Fibroblast of lung (primary cell): ENCODE measurements around the gene TMEM139. TPM values are rescaled to one million over a fixed set of nuclear protein-coding genes. Genes with fewer than 3 reads are reported as not detected.

Experiments
- DNase-seq, 2 donors: peaks; one replicate each; pipeline versions ENCODE4 v3.0.0 to v3.0.0-alpha.2; 2010; ENCODE audit warnings: low read depth in 2 of 2
- H2AFZ ChIP-seq: 2 replicates; pipeline ENCODE4 v1.5.1; 2012; ENCODE audit warnings: low read length, control low read depth, inconsistent platforms
- H3K27ac ChIP-seq: 2 replicates; pipeline ENCODE4 v1.5.1; 2011; ENCODE audit warnings: low read length, control low read depth; ENCODE audit not compliant: insufficient read depth
- H3K27me3 ChIP-seq: 2 replicates; pipeline ENCODE4 v1.5.1; 2011; ENCODE audit warnings: mild to moderate bottlenecking, low read length; ENCODE audit not compliant: control insufficient read depth, insufficient read depth
- H3K36me3 ChIP-seq: 2 replicates; pipeline ENCODE4 v1.5.1; 2011; ENCODE audit warnings: low read length; ENCODE audit not compliant: control insufficient read depth, insufficient read depth
- H3K4me1 ChIP-seq: 2 replicates; pipeline ENCODE4 v1.5.1; 2011; ENCODE audit warnings: low read length; ENCODE audit not compliant: control insufficient read depth, insufficient read depth; ENCODE audit errors: extremely low read depth
- H3K4me2 ChIP-seq: 2 replicates; pipeline ENCODE4 v1.5.1; 2011; ENCODE audit warnings: low read length, control low read depth; ENCODE audit not compliant: insufficient read depth; ENCODE audit errors: extremely low read depth
- H3K4me3 ChIP-seq, 4 experiments: fragments of 200-600 bp in 1 of 4; sonication (generic) in 1 of 4; replicated peaks in 1 of 4; 2 replicates each; pipeline ENCODE4 v1.5.1; 2011 to 2016; ENCODE audit warnings: low read length in 4 of 4, low read depth in 3 of 4, mild to moderate bottlenecking in 3 of 4, control low read depth in 2 of 4, inconsistent platforms in 1 of 4, mixed read lengths in 1 of 4; ENCODE audit not compliant: insufficient read depth in 1 of 4; ENCODE audit errors: control extremely low read depth in 1 of 4
- H3K79me2 ChIP-seq: 2 replicates; pipeline ENCODE4 v1.5.1; 2012; ENCODE audit warnings: mild to moderate bottlenecking, low read length, inconsistent platforms; ENCODE audit not compliant: control insufficient read depth, insufficient read depth
- H3K9ac ChIP-seq: 2 replicates; pipeline ENCODE4 v1.5.1; 2011; ENCODE audit warnings: mild to moderate bottlenecking, low read length, control low read depth; ENCODE audit not compliant: insufficient read depth
- H3K9me3 ChIP-seq: 2 replicates; pipeline ENCODE4 v1.5.1; 2012; ENCODE audit warnings: low read depth, low read length; ENCODE audit not compliant: control insufficient read depth, insufficient read depth
- H4K20me1 ChIP-seq: 2 replicates; pipeline ENCODE4 v1.5.1; 2011; ENCODE audit warnings: low read length; ENCODE audit not compliant: control insufficient read depth, insufficient read depth; ENCODE audit errors: extremely low read depth
- CTCF ChIP-seq, 2 donors: IDR thresholded peaks in 1 of 2; conservative IDR thresholded peaks in 1 of 2; 1 replicate in 1 of 2; 2 replicates in 1 of 2; pipeline ENCODE4 v1.5.1; 2011 to 2012; ENCODE audit warnings: low read length in 2 of 2, control low read depth in 1 of 2, inconsistent platforms in 1 of 2, low read depth in 1 of 2, mild to moderate bottlenecking in 1 of 2
- EZH2 ChIP-seq: IDR thresholded peaks from 2 replicates; pipeline ENCODE4 v1.5.1; 2012; ENCODE audit warnings: low read length, control low read depth, mild to moderate bottlenecking; ENCODE audit errors: missing control alignments
- polyA plus RNA-seq, 2 donors: library from polyadenylated mRNA; depleted of rRNA in 1 of 2; stranded (reverse) in 1 of 2; unstranded in 1 of 2; fragments of >200 nt; gene quantifications; 2 replicates each; pipeline ENCODE4 v1.2.1, GENCODE V29; 2011 to 2012; ENCODE audit warnings: missing spikeins in 1 of 2
- total RNA-seq: library from RNA; depleted of rRNA; stranded (reverse); fragments of >200 nt; gene quantifications from 2 replicates; pipeline ENCODE4 v1.2.1, GENCODE V29; 2014

TMEM139 gene
- total and polyA plus RNA-seq, 2 donors (not counting 1 experiment from before 2014, with no cell fraction given), result not detected

DNA sequence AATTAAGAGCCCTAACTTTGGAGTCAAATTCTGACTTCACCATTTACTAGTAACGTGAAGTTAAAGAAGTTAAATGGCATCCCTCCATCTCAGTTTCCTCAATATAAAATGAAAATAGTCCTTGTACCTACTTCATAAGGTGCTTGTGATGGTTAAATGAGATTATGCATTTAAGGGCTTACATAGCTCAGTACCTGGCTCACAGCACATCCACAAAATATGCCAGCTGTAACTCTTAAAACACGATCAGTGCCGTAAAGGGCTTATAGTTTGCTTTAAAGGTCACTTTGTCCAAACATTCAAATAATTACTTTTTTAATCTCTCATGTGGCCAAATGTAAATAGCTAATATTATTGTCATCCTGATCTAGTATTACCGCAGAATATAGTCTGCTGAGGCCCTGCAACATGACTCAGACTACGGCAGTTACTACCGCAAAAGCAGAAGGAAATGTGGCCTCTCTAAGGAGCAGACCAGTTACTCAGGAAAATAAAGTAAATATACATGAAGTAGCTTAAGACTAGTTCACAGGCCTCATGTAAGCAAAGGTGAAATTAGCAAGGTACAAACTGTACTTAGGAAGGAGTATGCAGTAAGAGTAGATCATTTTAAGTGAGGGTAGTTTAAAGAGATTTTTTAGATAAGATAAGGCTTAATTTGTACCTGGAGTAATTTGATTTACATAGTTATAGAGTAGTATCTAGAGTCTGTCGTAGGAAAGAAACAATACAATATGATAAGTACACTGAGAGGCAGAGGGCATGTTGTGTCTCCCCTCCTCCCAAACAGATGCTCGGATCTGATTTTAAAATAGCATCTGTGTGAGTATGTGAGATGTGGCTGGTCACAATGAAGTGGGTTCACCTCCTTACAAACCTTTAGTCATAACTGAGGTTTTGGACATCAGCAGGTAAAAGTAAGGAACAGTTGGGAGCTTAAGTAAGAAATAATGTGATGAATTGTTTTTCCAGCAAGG lies 16.5 kb downstream of the TMEM139 start:
- Histone ChIP-seq H3K9ac (no peak overlapping the region), H2AFZ (no peak overlapping the region), H4K20me1 (no peaks in the 10 kb centered on the region), H3K27me3 (no peaks in the 10 kb centered on the region), H3K27ac (no peak overlapping the region), H3K4me2 (no peak overlapping the region), H3K4me3 (no peak overlapping the region), H3K9me3 (no peaks in the 10 kb centered on the region), H3K4me1 (no peaks in the 10 kb centered on the region), H3K36me3 (peaks cover 19% of the 10 kb centered on the region), H3K79me2 (no peaks in the 10 kb centered on the region)
- TF ChIP-seq EZH2, result no peak
- no peak for TF ChIP-seq CTCF (conservative IDR thresholded peaks at IDR 0.05 in 1 of 2, IDR thresholded peaks at IDR 0.05 in 1 of 2; ENCODE audit: low read depth in 1 of 2, low read length in 2 of 2)
- peak; percentile 47 to 65 for DNase-seq

GRCh38 chr7:143303733-143304132 lies 19.0 kb downstream of the TMEM139 start:
- Histone ChIP-seq H4K20me1 (no peaks in the 10 kb centered on the region), H3K4me3 (no peak overlapping the region), H3K79me2 (no peaks in the 10 kb centered on the region), H3K9me3 (no peaks in the 10 kb centered on the region), H3K27me3 (no peaks in the 10 kb centered on the region), H3K4me1 (no peaks in the 10 kb centered on the region), H3K36me3 (peaks cover 19% of the 10 kb centered on the region), H3K27ac (no peak overlapping the region), H2AFZ (no peak overlapping the region), H3K4me2 (no peak overlapping the region), H3K9ac (no peak overlapping the region)
- no peak for DNase-seq
- TF ChIP-seq CTCF (conservative IDR thresholded peaks at IDR 0.05 in 1 of 2, IDR thresholded peaks at IDR 0.05 in 1 of 2; ENCODE audit: low read depth in 1 of 2, low read length in 2 of 2) (no peak), EZH2 (no peak)

GRCh38 chr7:143304938-143305337 lies 20.2 kb downstream of the TMEM139 start:
- Histone ChIP-seq H3K79me2 (no peaks in the 10 kb centered on the region), H3K4me1 (no peaks in the 10 kb centered on the region), H2AFZ (no peak overlapping the region), H3K36me3 (peaks cover 18% of the 10 kb centered on the region), H3K9me3 (no peaks in the 10 kb centered on the region), H3K4me3 (no peak overlapping the region), H3K9ac (no peak overlapping the region), H4K20me1 (no peaks in the 10 kb centered on the region), H3K27me3 (no peaks in the 10 kb centered on the region), H3K4me2 (no peak overlapping the region), H3K27ac (no peak overlapping the region)
- no peak for DNase-seq
- no peak for TF ChIP-seq EZH2
- no peak for TF ChIP-seq CTCF (conservative IDR thresholded peaks at IDR 0.05 in 1 of 2, IDR thresholded peaks at IDR 0.05 in 1 of 2; ENCODE audit: low read depth in 1 of 2, low read length in 2 of 2)
